Activated naive CD4-positive, alpha-beta T cell treated with anti-CD3 and anti-CD28 coated beads, Interleukin-2, amount 50 U/mL, for 72 hours (primary cell): ENCODE data around the gene ZNF624. TPM values are rescaled to one million over a fixed set of nuclear protein-coding genes. Genes with fewer than 3 reads are reported as not detected.

Source experiments
- ATAC-seq, 2 donors: fragments of 150-1000 bp; cut with Tn5 transposase; 2 replicates each; pipeline ENCODE4 v1.10.0; 2021; ENCODE audit warnings: mild to moderate bottlenecking in 2 of 2, moderate library complexity in 2 of 2
- DNase-seq, 2 donors: peaks; one replicate each; pipeline ENCODE4 v3.0.0; 2021 to 2022; ENCODE audit warnings: low spot score in 2 of 2
- H3K27ac Mint-ChIP-seq, 2 donors: one replicate each; pipeline ENCODE4 v1.8.0; 2022; ENCODE audit warnings: mild to moderate bottlenecking in 2 of 2, mixed read lengths in 2 of 2
- H3K36me3 Mint-ChIP-seq, 2 donors: one replicate each; pipeline ENCODE4 v1.8.0; 2022; ENCODE audit warnings: mixed read lengths in 2 of 2
- H3K9me3 Mint-ChIP-seq, 2 donors: one replicate each; pipeline ENCODE4 v1.8.0; 2022; ENCODE audit warnings: mixed read lengths in 2 of 2
- total RNA-seq, 2 donors: library from RNA; stranded (reverse); gene quantifications; one replicate each; pipeline ENCODE4 v1.2.3, GENCODE V29; 2022

Gene ZNF624
- total RNA-seq, 2 donors from 2014 or later: 3.7 to 7.2 TPM

DNA sequence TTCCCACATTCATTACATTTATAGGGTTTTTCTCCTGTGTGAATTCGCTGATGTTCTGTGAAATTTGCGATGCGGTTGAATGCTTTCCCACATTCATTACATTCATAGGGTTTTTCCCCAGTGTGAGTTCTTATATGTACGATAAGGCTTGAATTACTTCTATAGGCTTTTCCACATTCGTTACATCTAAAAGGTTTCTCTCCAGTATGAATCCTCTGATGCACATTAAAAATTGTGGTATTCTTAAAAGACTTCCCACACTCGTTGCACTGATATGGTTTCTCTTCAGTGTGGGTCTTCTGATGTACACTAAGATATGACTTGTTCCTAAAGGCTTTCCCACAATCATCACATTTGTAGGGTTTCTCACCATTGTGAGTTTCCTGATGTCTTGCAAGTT is 30.4 kb downstream of the ZNF624 start:
- Mint-ChIP-seq H3K36me3 (peaks cover 65 to 67% of the 10 kb centered on the region in 2 donors), H3K27ac (no peak overlapping the region), H3K9me3 (peaks cover 42 to 55% of the 10 kb centered on the region in 2 donors)
- DNase-seq (no peak), ATAC-seq (no peak)

DNA sequence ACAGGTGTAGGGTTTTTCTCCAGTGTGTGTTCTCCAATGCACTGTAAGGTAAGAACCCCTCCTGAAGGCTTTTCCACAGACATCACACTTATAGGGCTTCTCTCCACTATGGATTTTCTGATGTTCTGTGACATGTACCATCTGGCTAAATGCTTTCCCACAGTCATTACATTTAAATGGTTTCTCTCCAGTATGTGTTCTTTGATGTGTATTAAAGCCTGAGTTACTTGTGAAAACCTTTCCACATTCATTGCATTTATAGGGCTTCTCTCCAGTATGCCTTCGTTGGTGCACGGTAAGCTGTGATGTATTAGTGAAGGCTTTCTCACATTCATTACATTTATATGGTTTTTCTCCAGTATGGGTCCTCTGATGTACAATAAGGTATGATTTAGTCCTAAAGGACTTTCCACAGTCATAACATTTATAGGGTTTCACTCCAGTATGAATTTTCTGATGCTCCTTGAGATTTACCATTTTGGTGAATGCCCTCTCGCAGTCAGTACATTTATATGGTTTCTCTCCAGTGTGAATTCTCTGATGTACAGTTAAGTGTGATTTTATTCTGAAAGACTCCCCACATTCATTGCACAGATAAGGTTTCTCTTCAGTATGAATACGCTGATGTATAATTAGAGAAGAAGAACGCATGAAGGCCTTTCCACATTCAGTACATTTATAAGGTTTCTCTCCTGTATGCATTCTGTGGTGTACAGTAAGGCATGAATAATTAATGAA is 30.9 kb downstream of the ZNF624 start:
- no peak overlapping the region for H3K27ac Mint-ChIP-seq
- H3K9me3 Mint-ChIP-seq: peaks cover 41 to 52% of the 10 kb centered on the region in 2 donors
- DNase-seq (no peak), ATAC-seq (no peak)
- peaks cover 59 to 61% of the 10 kb centered on the region in 2 donors for H3K36me3 Mint-ChIP-seq

DNA sequence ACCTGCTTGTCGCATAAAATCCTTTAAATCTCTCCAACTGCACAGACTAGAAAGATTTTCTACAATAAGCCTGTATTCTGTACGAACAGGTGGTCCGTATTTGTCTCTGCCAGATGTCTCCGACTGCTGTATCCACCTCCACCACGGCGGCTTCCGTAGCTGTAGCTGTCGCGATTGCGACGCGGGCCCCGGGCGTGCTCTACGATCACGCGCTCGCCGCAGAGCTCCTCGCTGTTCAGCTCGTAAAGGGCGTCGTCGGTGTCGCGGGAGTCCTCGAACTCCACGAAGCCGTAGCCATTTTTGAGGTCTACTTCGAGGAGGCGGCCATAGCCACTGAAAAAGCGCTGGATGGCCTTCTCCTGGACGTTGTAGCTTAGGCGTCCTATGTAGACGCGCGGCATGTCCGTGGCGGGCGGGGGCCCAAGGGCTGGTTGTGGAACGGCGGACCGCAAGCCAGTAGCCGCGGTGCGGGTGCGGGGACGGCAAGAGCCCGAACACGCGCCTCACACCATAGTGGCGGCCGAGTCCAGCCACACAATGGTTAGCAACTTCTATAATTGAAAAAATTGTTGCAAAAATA is 36.1 kb downstream of the ZNF624 start:
- peaks cover 41 to 53% of the 10 kb centered on the region in 2 donors for H3K9me3 Mint-ChIP-seq
- peaks cover 43 to 44% of the 10 kb centered on the region in 2 donors for H3K36me3 Mint-ChIP-seq
- no peak for ATAC-seq
- DNase-seq: no peak
- no peak overlapping the region for H3K27ac Mint-ChIP-seq

DNA sequence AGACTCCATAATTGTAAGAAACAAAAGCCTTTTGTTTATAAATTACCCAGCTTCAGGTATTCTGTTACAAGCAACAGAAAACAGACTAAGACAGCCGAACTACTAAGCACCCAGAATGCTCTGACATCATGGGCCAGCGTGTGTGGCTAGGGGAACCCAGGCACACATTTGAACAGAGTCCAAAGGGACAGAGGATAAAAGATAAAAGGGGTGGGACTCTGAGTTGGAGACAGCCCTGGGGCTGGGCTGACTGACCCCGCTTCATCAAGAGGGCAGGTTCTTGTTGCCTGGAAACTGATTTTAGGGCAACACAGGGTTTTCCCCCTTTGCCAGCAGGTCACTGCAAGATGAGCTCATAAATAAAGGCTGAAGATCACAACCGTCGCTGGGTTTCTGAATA is 54.1 kb downstream of the ZNF624 start:
- H3K9me3 Mint-ChIP-seq: peaks cover 4 to 5% of the 10 kb centered on the region in 2 donors
- H3K36me3 Mint-ChIP-seq: no peaks in the 10 kb centered on the region
- no peak for DNase-seq
- no peak overlapping the region for H3K27ac Mint-ChIP-seq
- no peak for ATAC-seq

DNA sequence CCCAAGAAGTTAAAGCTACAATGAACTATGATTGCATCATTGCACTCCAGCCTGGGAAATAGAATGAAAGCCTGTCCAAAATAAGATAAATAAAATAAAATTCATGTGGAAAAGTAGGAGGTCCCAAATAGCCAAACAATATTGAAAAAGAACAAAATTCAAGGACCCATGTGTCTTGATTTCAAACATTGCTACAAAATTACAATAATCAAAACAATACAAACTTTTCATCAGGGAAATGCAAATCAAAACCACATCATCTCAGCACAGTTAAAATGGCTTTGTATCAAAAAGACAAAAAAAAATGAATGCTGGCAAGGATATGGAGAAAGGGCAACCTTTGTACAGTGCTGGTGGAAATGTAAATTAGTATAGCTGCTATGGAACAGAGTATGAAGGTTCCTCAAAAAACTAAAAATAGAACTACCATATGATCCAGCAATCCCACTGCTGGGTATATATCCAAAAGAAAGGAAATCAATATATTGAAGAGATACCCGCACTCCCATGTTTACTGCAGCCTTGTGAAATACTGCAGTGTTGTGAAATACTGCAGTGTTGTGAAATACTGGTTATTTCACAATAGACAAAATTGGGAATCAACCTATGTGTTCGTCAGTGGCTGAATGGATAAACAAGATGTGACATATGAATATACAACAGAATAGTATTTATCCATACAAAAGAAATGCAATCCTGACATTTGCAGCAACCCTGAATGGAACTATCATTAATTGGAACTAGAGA is 60.1 kb downstream of the ZNF624 start:
- DNase-seq (no peak), ATAC-seq (no peak)
- Mint-ChIP-seq H3K9me3 (no peaks in the 10 kb centered on the region), H3K27ac (no peak overlapping the region), H3K36me3 (peaks cover 0 to 2% of the 10 kb centered on the region in 2 donors)

DNA sequence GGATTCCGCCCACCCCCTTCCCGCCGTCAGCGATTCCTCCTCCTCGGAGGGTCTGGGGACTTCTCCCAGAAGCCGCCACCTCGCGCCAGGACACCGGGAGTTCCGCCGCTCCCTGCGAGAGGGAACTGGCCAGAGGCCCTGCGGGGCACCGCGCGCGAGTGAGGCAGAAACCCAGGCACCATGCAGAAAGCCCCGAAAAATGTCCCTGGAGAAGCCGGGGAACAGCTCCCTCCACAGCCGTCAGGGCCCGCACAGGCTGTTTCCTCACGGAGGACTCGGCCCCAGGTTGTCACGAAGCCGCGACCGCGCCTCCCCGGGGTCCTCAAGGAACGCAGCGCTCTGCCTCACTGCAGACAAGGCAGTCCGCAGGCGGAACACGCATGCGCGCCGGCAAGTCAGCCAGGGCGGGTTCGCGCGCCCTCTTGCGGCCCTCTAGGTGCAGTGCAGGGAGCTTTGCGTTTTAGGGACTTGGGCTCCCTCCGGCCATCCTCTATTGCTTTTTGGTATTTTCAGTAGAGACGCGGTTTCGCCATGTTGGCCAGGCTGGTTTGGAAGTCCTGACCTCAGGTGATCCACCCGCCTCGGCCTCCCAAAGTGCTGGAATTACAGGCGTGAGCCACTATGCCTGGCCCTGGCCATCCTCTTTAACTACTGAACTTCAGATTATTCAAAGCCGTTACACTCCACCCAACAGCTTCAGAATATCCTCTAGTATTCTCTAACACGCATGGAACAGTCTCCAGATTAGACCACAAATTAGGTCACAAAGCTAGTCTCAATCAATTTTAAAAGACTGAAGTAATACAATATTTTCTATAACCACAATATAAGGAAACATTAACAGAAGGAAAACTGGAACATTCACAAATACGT is 64.3 kb downstream of the ZNF624 start:
- DNase-seq: peak; percentile 94 to 95
- no peak overlapping the region for H3K27ac Mint-ChIP-seq

DNA sequence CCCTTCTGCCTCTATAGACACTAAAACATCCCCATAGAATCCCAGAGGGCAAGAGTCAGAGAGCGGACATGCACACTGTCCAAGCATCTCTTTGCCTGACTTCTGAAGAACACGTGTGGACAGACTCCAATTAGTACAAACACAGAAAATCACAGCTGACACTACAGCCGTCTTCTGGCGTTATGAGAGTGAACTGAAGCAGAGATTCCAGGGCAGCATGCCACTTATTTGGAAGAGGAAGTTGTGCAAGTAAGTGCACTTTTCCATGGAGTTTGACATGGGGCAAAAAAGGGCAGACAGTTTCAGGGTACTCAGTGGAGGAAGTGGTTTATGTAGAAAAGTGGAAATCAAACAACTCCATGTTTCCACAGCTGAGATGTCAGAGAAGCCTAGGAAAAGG is 67.9 kb downstream of the ZNF624 start:
- no peaks in the 10 kb centered on the region for H3K9me3 Mint-ChIP-seq
- no peak for ATAC-seq
- DNase-seq: no peak
- no peak overlapping the region for H3K27ac Mint-ChIP-seq
- H3K36me3 Mint-ChIP-seq: peaks cover 0 to 8% of the 10 kb centered on the region in 2 donors

More for the DNA sequence above, 64.3 kb downstream of the ZNF624 start:
- no peaks in the 10 kb centered on the region for H3K9me3 Mint-ChIP-seq
- H3K36me3 Mint-ChIP-seq: peaks cover 0 to 8% of the 10 kb centered on the region in 2 donors
- ATAC-seq: peak; percentile 88

DNA sequence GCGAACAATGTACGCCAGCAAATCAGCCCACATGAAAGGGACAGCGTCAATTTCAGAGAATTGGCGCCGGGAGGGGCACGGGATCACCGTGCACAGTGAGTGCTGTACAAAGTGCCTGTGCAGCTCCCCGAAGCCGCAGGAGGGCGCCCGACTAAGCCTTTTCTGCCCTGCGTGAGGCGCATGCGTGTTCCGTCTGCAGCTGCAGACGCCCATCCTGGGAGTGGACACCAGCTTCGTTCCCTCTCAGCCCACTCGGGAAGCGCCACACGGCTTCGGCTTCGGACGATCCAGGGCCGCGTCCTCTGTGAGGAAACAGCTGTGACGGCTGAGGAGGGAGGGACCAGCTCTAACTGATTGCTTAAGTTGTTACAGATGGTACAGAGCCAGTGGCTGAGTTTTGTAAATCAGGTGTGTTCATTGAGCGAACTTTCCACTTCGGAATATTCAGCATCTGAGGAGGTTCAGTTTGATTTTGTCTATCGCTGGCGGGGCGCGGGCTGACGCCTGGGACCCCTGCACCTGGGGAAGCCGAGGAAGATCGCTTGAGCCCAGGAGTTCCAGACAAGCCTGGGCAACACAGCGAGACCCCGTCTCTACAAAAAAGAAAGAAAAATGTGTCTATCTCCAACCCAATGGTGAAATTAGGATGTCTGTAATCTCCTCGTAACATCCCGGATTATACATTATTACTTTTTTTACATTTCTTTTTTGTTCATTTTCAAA is 69.2 kb downstream of the ZNF624 start:
- peak; percentile 98 for ATAC-seq
- peaks cover 0 to 8% of the 10 kb centered on the region in 2 donors for H3K36me3 Mint-ChIP-seq
- peak; percentile 93 for DNase-seq
- H3K27ac Mint-ChIP-seq: peak overlapping the region in 1 of 2 donors; percentile 86
- H3K9me3 Mint-ChIP-seq: no peaks in the 10 kb centered on the region

DNA sequence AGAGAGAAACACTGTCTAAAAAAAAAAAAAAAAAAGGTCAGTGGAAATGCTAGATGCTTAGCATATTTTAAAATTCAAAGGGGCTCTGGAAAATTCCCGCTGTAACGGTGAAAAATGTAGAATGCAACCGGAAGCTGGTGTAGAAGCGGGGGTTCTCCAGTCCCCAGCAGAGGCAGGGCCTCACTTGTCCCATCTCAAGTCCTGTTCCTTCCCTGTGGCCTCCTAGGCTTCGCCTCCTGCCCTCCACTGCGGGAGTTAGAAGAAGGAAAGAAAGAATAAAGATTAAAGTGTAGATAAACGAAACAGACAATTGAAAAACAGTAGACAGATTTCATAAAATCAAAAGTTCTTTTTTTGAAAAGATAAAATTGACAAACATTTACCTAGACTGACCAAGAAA is 69.9 kb downstream of the ZNF624 start:
- DNase-seq (no peak), ATAC-seq (peak; percentile 29 to 47)
- peaks cover 0 to 8% of the 10 kb centered on the region in 2 donors for H3K36me3 Mint-ChIP-seq
- no peaks in the 10 kb centered on the region for H3K9me3 Mint-ChIP-seq
- peak overlapping the region in 1 of 2 donors; percentile 86 for H3K27ac Mint-ChIP-seq

DNA sequence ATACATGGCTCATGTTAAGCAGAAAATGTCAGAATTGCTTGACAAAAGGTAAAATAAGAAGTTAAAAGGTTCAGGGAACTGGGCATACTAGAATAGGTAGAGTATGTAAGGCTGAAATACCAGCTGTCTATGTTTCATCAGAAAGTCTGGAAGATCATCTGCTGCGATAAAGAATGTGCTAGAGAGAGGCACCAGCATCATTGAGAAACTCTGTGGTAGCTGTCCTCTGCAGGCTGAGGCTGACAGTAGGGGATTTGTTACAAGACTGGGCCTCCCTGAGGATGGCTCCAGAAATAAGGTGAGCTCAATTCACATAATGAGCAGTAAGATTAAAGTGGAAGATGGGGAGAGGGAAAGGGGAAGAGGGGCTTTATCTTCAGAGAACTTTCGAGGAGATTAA is 80.2 kb downstream of the ZNF624 start:
- DNase-seq (no peak), ATAC-seq (no peak)
- no peak overlapping the region for H3K27ac Mint-ChIP-seq
- H3K9me3 Mint-ChIP-seq: no peaks in the 10 kb centered on the region
- no peaks in the 10 kb centered on the region for H3K36me3 Mint-ChIP-seq

Other genes with a start within 250 kb of the ZNF624 start
- 10 to 100 TPM; 29.1 to 42.0 TPM for gene TRPV2, start 238.3 kb downstream of the ZNF624 start, total RNA-seq
- gene LRRC75A, start 161.7 kb downstream of the ZNF624 start, total RNA-seq: 1 to 10 TPM in 1 of 2 donors, under 1 TPM in 1; 0.41 to 1.4 TPM
- gene ZNF287, start 84.6 kb downstream of the ZNF624 start, total RNA-seq: 1 to 10 TPM; 4.1 to 5.0 TPM
- gene CCDC144A, start 36.4 kb upstream of the ZNF624 start, total RNA-seq: 10 to 100 TPM; 11.0 to 12.2 TPM